ENCODE results near the gene RHCE.
"Not testable (repeated sequence)": the region's sequence is repeated elsewhere in the genome, so short reads cannot be mapped to it uniquely, and the experiment has no call there.

DNA sequence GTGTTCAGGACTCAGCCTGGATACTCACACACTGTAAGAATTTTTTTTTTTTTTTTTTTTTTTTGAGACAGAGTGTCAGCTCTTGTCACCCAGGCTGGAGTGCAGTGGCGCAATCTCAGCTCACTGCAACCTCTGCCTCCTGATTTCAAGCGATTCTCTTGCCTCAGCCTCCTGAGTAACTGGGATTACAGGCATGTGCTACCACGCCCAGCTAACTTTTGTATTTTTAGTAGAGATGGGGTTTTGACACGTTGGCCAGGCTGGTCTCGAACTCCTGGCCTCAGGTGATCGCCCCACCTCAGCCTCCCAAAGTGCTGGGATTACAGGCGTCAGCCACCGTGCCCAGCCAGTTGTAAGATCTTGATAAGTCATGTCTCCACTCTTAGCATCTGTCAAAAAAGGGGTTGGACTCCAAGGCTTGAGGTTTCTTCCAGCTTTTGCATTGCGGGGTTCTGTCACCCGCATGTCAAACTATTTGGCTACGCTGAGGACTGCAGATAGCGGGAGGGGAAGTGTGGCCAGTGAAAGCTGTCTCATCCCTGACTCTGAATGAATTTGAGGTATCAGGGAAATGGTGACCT is 50.8 kb downstream of the RHCE start:
- not testable (repeated sequence) for TF ChIP-seq POLR2A, POLR2AphosphoS5 (IDR thresholded peaks at IDR 0.05)
- TF ChIP-seq, protein P1, sequence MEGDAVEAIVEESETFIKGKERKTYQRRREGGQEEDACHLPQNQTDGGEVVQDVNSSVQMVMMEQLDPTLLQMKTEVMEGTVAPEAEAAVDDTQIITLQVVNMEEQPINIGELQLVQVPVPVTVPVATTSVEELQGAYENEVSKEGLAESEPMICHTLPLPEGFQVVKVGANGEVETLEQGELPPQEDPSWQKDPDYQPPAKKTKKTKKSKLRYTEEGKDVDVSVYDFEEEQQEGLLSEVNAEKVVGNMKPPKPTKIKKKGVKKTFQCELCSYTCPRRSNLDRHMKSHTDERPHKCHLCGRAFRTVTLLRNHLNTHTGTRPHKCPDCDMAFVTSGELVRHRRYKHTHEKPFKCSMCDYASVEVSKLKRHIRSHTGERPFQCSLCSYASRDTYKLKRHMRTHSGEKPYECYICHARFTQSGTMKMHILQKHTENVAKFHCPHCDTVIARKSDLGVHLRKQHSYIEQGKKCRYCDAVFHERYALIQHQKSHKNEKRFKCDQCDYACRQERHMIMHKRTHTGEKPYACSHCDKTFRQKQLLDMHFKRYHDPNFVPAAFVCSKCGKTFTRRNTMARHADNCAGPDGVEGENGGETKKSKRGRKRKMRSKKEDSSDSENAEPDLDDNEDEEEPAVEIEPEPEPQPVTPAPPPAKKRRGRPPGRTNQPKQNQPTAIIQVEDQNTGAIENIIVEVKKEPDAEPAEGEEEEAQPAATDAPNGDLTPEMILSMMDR (IDR thresholded peaks at IDR 0.05): not testable (repeated sequence)
